ENCODE measurements around the gene SBK2. TPM values are rescaled to one million over a fixed set of nuclear protein-coding genes. Genes with fewer than 3 reads are reported as not detected.
A peak's percentile ranks its signal among the peaks of the same experiment; 100 is the strongest.

The SBK2 gene
- total RNA-seq, 2 experiments from 2014 or later, result not detected

GRCh38 chr19:55520691-55521292 lies 16.1 kb downstream of the SBK2 start:
- CTCF ChIA-PET, result no interaction called here
- peaks cover 4% of the 10 kb centered on the region for H3K4me1 Mint-ChIP-seq (ENCODE audit: low read depth)
- intact Hi-C loops (cut with DNase I, micrococcal nuclease), result no loop called here

GRCh38 chr19:55519451-55520311 lies 17.3 kb downstream of the SBK2 start:
- Mint-ChIP-seq H3K27ac (no peak overlapping the region), H3K36me3 (ENCODE audit: low read depth) (no peaks in the 10 kb centered on the region), H3K4me3 (no peak overlapping the region), H3K9me3 (no peaks in the 10 kb centered on the region), H3K4me1 (ENCODE audit: low read depth) (peaks cover 4% of the 10 kb centered on the region), H3K27me3 (no peaks in the 10 kb centered on the region)
- ChIA-PET CTCF (interaction anchor here (0.7 kb wide), 1 partner anchor 107 kb away, joined by 3 read pairs; no protein-coding TSS in a partner anchor), POLR2A (no interaction called here)
- Histone ChIP-seq H3K27ac (ENCODE audit: low read depth in 1 of 2, low read length in 2 of 2) (no peak overlapping the region), H3K36me3 (ENCODE audit: insufficient read depth, low read length) (no peaks in the 10 kb centered on the region), H3K4me1 (ENCODE audit: insufficient read depth, low read length) (peaks cover 11% of the 10 kb centered on the region), H3K4me3 (ENCODE audit: low read length) (no peak overlapping the region), H3K9me3 (ENCODE audit: control insufficient read depth in 1 of 2, insufficient read depth in 1 of 2, low read length in 2 of 2) (no peaks in the 10 kb centered on the region), H3K27me3 (ENCODE audit: control insufficient read depth in 1 of 2, insufficient read depth in 2 of 2, low read length in 2 of 2) (no peaks in the 10 kb centered on the region)
- no peak for ATAC-seq (ENCODE audit: poor library complexity)
- peak in 2 of 14 experiments; percentile 18 to 27 for DNase-seq
- intact Hi-C loops (cut with DNase I, micrococcal nuclease), result loop anchor here (5.0 kb wide), 2 partner anchors 68 to 653 kb away; no protein-coding TSS in a partner anchor
- no peak for TF ChIP-seq CTCF (IDR thresholded peaks at IDR 0.05)

More at GRCh38 chr19:55520691-55521292, 16.1 kb downstream of the SBK2 start:
- Histone ChIP-seq H3K4me1 (ENCODE audit: insufficient read depth, low read length) (peaks cover 11% of the 10 kb centered on the region), H3K9me3 (ENCODE audit: control insufficient read depth in 1 of 2, insufficient read depth in 1 of 2, low read length in 2 of 2) (no peaks in the 10 kb centered on the region), H3K27me3 (ENCODE audit: control insufficient read depth in 1 of 2, insufficient read depth in 2 of 2, low read length in 2 of 2) (no peaks in the 10 kb centered on the region), H3K36me3 (ENCODE audit: insufficient read depth, low read length) (no peaks in the 10 kb centered on the region), H3K4me3 (ENCODE audit: low read length) (no peak overlapping the region), H3K27ac (ENCODE audit: low read depth in 1 of 2, low read length in 2 of 2) (no peak overlapping the region)
- no peak overlapping the region for H3K27ac Mint-ChIP-seq
- TF ChIP-seq CTCF (IDR thresholded peaks at IDR 0.05), result no peak
- ATAC-seq (ENCODE audit: poor library complexity), result no peak
- POLR2A ChIA-PET, result no interaction called here
- no peak for DNase-seq
- H3K4me3 Mint-ChIP-seq, result no peak overlapping the region
- H3K36me3 Mint-ChIP-seq (ENCODE audit: low read depth), result no peaks in the 10 kb centered on the region
- no peaks in the 10 kb centered on the region for H3K9me3 Mint-ChIP-seq
- H3K27me3 Mint-ChIP-seq, result no peaks in the 10 kb centered on the region

- TF ChIP-seq CTCF (IDR thresholded peaks at IDR 0.05), result peak; percentile 78
- intact Hi-C loops (cut with DNase I, micrococcal nuclease), result loop anchor here (1.0 to 5.0 kb wide), 4 partner anchors 70 to 655 kb away; no protein-coding TSS in a partner anchor
- Histone ChIP-seq H3K9me3 (ENCODE audit: control insufficient read depth in 1 of 2, insufficient read depth in 1 of 2, low read length in 2 of 2) (no peaks in the 10 kb centered on the region), H3K4me1 (ENCODE audit: insufficient read depth, low read length) (peaks cover 11% of the 10 kb centered on the region), H3K4me3 (ENCODE audit: low read length) (peak overlapping the region; percentile 32), H3K27me3 (ENCODE audit: control insufficient read depth in 1 of 2, insufficient read depth in 2 of 2, low read length in 2 of 2) (no peaks in the 10 kb centered on the region), H3K27ac (ENCODE audit: low read depth in 1 of 2, low read length in 2 of 2) (peak overlapping the region in 1 of 2 donors; percentile 37), H3K36me3 (ENCODE audit: insufficient read depth, low read length) (no peaks in the 10 kb centered on the region)
- Mint-ChIP-seq H3K9me3 (no peaks in the 10 kb centered on the region), H3K4me3 (peak overlapping the region; percentile 74), H3K4me1 (ENCODE audit: low read depth) (peaks cover 4% of the 10 kb centered on the region), H3K27me3 (no peaks in the 10 kb centered on the region), H3K36me3 (ENCODE audit: low read depth) (no peaks in the 10 kb centered on the region), H3K27ac (peak overlapping the region; percentile 73)
- ATAC-seq (ENCODE audit: poor library complexity) (peak; percentile 100), DNase-seq (peak; percentile 82 to 95 (median 88))
- ChIA-PET CTCF (interaction anchor here (1.3 kb wide), 2 partner anchors 114 to 116 kb away, joined by 3 to 4 read pairs; no protein-coding TSS in a partner anchor), POLR2A (no interaction called here)
Measured at GRCh38 chr19:55516878-55517620, 19.9 kb downstream of the SBK2 start.

All from CD4-positive, alpha-beta T cell (primary cell).